NCI-H187 (cell line): ENCODE results near the gene MAGOHB.
"Not testable (repeated sequence)": the region's sequence is repeated elsewhere in the genome, so short reads cannot be mapped to it uniquely, and the experiment has no call there.

Experiments
- DNase-seq, 2 experiments: peaks; one replicate each; lab custom pipeline; 2025; lab: John Stamatoyannopoulos, UW

Gene MAGOHB

DNA sequence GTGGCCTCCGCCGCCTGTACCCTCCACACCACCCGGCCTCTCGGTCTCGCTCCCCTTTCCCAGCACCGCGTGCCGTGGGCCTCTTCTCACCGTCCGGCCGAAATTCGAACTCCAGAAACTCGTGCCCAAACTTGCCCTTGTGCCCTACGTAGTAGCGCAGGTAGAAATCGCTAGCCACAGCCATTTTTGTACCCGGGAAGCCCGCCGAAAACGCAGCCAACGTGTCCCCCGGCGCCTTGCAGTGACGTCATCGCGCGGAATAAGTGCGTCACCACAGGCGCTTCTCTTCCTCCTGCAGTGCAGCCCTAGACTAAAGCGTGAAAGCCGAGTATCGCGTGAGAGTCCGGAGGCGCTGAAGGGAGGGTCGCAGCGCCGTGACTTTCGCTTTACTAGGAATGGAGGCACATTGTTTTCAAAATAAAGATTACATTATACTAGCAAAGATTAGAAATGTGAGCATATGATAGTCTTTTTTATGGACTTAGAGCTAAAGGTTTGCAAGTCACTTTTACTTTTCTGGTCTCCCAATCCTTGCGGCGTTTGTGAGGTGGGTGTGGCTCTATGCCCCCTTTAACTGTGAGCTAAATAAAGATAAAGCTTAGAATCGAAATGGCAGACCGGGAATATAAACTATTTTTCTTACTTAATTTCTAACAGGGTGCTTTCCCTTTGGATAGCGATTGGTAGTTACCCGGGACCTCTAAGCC is at the start of gene MAGOHB:
MAGOHB (minus strand) TSS at position 261 of the 707 bp plus-strand sequence; CDS start at position 184, 77 bp downstream.
- DNase-seq = peak; percentile 90 to 98

DNA sequence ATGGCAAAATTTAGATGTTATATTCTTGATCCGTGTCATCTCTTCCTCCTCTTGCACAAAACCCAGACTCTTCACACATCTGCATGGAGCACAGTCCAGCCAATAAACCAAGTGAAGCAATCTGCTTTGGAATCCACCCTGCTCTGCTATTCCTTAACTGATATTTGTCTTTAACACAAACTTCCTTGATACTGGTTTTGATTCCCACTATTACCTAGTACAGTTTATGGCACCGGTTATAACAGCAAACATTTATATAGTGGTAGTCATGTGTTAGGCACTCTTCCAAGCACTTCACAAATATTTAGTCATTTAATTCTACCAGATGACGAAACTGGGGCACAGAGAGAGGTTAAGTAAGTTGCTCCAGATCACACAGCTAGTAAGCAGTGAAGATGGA is 47.9 kb upstream of the MAGOHB start:
- no peak for DNase-seq

- no peak for DNase-seq
These were observed 40.6 kb upstream of the MAGOHB start for GRCh38 chr12:10654003-10654402.

GRCh38 chr12:10652192-10652591 is 38.8 kb upstream of the MAGOHB start:
- DNase-seq = no peak

GRCh38 chr12:10646576-10646975 is 33.2 kb upstream of the MAGOHB start:
- DNase-seq = not testable (repeated sequence)

DNA sequence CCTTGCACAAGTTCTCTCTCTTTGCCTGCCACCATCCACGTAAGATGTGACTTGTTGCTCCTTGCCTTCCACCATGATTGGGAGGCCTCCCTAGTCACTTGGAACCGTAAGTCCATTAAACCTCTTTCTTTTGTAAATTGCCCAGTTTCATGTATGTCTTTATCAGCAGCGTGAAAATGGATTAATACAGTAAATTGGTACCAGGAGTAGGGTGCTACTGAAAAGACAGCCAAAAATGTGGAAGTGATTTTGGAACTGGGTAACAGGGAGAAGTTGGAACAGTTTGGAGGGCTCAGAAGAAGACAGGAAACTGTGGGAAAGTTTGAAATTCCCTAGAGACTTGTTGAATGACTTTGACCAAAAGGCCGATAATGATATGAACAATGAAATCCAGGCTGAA is 32.5 kb upstream of the MAGOHB start:
- DNase-seq = no peak

- no peak for DNase-seq
These were observed 28.5 kb upstream of the MAGOHB start for GRCh38 chr12:10641735-10642500.

DNA sequence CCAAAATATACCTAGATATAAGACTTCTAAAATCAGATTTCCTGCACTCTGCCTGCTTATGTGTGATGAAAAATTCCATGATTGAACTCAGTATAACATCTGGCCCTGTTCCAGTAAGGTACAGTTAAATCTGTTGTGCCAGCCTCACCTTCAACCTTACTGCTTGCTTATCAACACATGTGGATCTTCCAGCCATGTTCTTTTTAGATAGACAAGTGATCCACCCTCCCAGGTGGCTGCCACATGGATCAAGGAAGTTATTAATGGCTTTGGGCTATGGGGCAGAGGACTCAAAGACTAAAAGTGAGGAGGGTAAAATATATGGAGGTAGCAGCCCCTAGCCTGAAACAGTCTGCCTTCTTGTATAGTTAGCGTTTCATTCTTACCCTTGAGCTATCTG is 25.3 kb upstream of the MAGOHB start:
- no peak for DNase-seq

GRCh38 chr12:10636611-10637010 is 23.2 kb upstream of the MAGOHB start:
- no peak for DNase-seq

DNA sequence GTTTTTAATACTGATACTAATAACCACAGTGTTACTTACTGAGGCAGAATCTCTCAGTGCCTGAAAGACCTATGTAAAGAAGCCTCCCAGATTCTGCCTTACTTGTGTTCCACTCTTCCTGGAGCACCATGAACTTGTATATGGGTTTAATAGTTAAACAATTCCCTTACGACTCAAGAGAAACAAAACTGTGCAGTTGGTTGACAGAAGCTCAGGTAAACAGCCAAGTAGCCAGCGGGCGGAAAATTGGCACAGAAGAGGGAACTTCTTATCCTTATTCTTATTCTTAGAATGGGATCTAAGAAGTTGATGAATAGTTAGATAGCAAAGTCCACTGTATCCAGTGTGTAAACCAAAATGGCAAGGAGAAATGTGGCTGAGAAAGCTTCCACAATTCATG is 22.7 kb upstream of the MAGOHB start:
- no peak for DNase-seq

DNA sequence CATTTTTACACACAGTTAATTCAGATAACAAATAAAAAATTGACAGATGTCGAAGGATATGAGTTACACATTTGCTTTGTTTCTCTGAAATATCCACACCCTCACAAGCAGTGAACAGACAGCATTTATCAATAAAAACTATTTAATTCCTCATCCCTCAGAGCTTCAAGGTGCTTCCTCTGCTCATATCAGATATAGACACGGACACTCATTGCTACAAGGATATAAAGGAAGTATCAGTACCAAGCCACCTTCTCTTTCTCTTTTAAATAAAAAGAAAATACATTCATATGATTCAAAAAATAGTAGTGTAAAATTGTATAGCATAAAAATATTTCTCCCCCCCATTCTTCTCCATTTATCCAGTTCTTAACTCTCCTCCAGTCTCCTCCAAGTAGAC is 21.9 kb upstream of the MAGOHB start:
- DNase-seq = no peak

GRCh38 chr12:10634427-10634826 is 21.0 kb upstream of the MAGOHB start:
- DNase-seq = no peak

DNA sequence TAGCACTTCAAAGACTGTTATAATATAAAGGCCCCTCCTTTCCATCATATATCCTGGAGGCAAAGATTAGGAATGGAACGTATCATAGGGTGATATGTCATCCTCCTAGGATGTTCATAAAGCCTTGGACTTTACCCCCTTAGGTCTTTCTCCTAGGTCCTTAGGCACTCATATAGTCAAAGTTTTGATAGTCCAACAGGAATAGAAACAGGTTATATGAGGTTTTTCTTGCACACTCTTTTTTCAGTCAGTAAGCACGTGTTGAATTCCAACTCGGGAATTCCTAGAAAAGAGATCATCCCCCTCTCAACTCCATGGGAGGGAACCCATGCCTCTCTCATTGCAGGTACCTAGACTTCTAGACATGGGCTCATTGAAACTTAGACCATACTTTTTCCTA is 20.1 kb upstream of the MAGOHB start:
- no peak for DNase-seq

GRCh38 chr12:10632226-10632625 is 18.8 kb upstream of the MAGOHB start:
- DNase-seq = no peak

GRCh38 chr12:10624605-10625004 is 11.2 kb upstream of the MAGOHB start:
- DNase-seq = no peak

GRCh38 chr12:10623131-10623530 is 9.7 kb upstream of the MAGOHB start:
- DNase-seq = no peak

- no peak for DNase-seq
These were observed 7.9 kb upstream of the MAGOHB start for GRCh38 chr12:10621278-10621677.

DNA sequence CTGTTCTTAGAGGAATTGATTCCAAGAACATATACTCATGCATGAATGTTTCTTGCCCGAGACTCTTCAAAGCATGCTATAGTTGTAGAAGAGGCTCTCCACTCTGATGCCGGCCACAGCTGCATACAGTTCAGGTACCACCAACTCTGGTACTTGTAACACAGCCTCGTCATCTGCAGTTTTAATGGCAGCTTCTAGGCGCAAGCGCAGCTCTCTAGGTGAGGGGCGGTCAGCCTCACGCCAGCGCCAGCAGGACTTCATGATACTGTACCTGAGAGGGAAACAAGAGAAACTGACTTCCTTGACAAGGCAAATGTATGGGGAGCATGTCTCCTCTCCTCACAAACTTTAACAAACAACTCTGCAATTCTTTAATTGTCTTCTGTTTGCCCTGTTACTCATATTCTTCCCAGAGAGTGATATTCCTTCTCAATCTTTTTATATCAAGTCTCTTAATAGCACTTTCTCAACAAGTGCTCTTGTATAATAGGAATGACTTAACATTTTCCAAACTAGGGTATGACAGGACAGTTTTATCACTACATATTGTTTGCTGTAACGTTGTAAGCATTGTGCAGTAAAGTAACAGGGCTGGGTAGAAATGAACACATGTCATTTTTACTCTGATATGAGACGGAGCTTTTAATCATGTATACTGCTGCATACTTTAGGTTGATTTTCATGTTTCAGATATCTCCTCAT is 6.8 kb upstream of the MAGOHB start:
- DNase-seq = no peak

- DNase-seq = no peak
These were observed 5.1 kb upstream of the MAGOHB start for GRCh38 chr12:10618338-10618987.

- no peak for DNase-seq
These were observed 4.5 kb upstream of the MAGOHB start for GRCh38 chr12:10617863-10618262.

- no peak for DNase-seq
These were observed 2.1 kb upstream of the MAGOHB start for GRCh38 chr12:10615532-10615931.

GRCh38 chr12:10614056-10614370 is 604 bp upstream of the MAGOHB start:
- DNase-seq = no peak

DNA sequence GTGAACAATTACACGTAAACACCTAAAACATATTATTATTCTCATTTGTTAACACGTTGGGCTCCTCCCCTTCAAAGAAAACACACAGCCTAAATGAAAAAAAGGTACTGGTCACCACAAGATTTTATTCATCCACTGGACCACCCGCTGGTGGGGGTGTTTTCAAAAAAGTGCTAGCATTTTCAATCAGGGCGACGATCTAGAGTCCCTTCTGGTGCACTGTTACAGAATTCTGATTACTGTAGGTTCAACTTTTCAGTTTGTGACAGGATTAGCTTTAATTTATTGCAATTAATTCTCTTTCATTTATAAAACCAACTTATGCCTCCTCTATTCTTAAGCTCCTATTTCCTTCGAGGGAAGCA is 443 bp downstream of the MAGOHB start:
- no peak for DNase-seq
